ENCODE data around the gene MARCHF3. TPM values are rescaled to one million over a fixed set of nuclear protein-coding genes. Genes with fewer than 3 reads are reported as not detected.

The MARCHF3 gene
- total and polyA plus RNA-seq, 2 donors (not counting 1 experiment from before 2014, with no cell fraction given), result 8.6 to 11.6 TPM

DNA sequence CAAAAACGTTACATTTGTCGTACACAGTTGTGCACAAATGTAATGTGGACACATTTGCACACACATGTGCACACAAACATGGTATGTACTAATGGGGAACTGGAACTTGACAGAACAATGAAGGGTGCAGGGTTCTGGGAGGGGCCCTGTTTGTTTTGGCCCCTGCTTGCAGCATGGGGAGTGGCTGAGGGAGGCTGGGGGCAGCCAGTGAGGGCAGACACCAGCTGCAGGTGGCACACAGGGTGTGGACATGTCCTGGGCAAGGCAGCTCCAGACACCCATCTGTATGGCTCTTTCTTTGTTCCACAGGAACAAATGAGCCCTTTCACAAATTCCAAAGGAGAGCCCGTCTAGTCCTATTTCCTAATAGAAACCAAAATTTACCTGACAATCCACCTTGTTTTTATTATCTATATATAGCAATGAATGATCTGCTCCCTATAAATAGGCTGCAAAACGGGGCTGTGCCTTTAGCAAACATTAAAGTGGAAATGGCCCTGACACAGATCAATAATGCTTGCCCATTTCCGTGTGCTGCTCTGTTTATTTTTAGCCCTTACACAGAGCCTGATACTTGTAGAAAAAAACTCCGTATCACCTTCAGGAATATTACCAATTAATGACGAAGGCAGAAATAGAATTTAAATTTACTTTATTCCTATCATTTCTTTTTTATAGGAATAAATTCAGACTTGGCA, 26.4 kb downstream of the MARCHF3 start:
- H3K9ac ChIP-seq (ENCODE audit: insufficient read depth, low read length), result no peak overlapping the region
- H3K79me2 ChIP-seq (ENCODE audit: control insufficient read depth, insufficient read depth, low read length), result peaks cover 5% of the 10 kb centered on the region
- no peak for DNase-seq (ENCODE audit: low read depth in 2 of 2)
- no peaks in the 10 kb centered on the region for H3K9me3 ChIP-seq (ENCODE audit: control insufficient read depth, insufficient read depth, low read depth, low read length)
- no peak overlapping the region for H3K4me3 ChIP-seq (replicated peaks in 1 of 4; ENCODE audit: control extremely low read depth in 1 of 4, insufficient read depth in 1 of 4, low read depth in 3 of 4, low read length in 4 of 4)
- H3K27me3 ChIP-seq (ENCODE audit: control insufficient read depth, insufficient read depth, low read length), result no peaks in the 10 kb centered on the region
- no peak for TF ChIP-seq CTCF (conservative IDR thresholded peaks at IDR 0.05 in 1 of 2, IDR thresholded peaks at IDR 0.05 in 1 of 2; ENCODE audit: low read depth in 1 of 2, low read length in 2 of 2)
- TF ChIP-seq EZH2 (IDR thresholded peaks at IDR 0.05; ENCODE audit: low read length, missing control alignments), result no peak
- H2AFZ ChIP-seq (ENCODE audit: low read length), result no peak overlapping the region
- no peaks in the 10 kb centered on the region for H3K36me3 ChIP-seq (ENCODE audit: control insufficient read depth, insufficient read depth, low read length)
- no peak overlapping the region for H3K4me2 ChIP-seq (ENCODE audit: extremely low read depth, insufficient read depth, low read length)
- H4K20me1 ChIP-seq (ENCODE audit: control insufficient read depth, extremely low read depth, insufficient read depth, low read length), result no peaks in the 10 kb centered on the region
- H3K4me1 ChIP-seq (ENCODE audit: control insufficient read depth, extremely low read depth, insufficient read depth, low read length), result peaks cover 4% of the 10 kb centered on the region
- no peak overlapping the region for H3K27ac ChIP-seq (ENCODE audit: insufficient read depth, low read length)

DNA sequence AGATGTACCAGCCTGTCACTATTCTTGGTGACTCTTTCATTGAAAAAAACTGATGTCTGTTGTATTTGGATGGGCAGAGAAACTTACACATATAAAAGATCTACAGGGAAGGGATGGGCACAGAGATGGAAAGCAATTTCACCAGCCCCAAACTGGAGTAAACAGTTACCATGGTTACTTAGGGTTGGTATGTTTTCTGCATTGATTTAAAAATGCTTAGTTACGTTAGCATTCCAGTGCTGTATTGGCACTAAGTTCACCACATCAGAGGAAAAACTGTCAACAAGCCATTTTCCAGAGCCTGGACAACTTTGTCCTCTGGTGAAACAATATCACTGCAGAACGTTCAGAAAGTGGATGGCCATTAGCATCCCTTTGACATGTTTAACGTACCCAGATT, 28.0 kb downstream of the MARCHF3 start:
- Histone ChIP-seq H3K4me2 (ENCODE audit: extremely low read depth, insufficient read depth, low read length) (no peak overlapping the region), H3K27ac (ENCODE audit: insufficient read depth, low read length) (peak overlapping the region; percentile 73), H3K4me3 (replicated peaks in 1 of 4; ENCODE audit: control extremely low read depth in 1 of 4, insufficient read depth in 1 of 4, low read depth in 3 of 4, low read length in 4 of 4) (no peak overlapping the region), H3K4me1 (ENCODE audit: control insufficient read depth, extremely low read depth, insufficient read depth, low read length) (peaks cover 8% of the 10 kb centered on the region), H3K79me2 (ENCODE audit: control insufficient read depth, insufficient read depth, low read length) (peaks cover 5% of the 10 kb centered on the region), H3K9ac (ENCODE audit: insufficient read depth, low read length) (no peak overlapping the region), H4K20me1 (ENCODE audit: control insufficient read depth, extremely low read depth, insufficient read depth, low read length) (no peaks in the 10 kb centered on the region), H3K9me3 (ENCODE audit: control insufficient read depth, insufficient read depth, low read depth, low read length) (no peaks in the 10 kb centered on the region), H3K27me3 (ENCODE audit: control insufficient read depth, insufficient read depth, low read length) (no peaks in the 10 kb centered on the region), H3K36me3 (ENCODE audit: control insufficient read depth, insufficient read depth, low read length) (no peaks in the 10 kb centered on the region), H2AFZ (ENCODE audit: low read length) (no peak overlapping the region)
- peak; percentile 31 to 59 for DNase-seq (ENCODE audit: low read depth in 2 of 2)
- TF ChIP-seq EZH2 (IDR thresholded peaks at IDR 0.05; ENCODE audit: low read length, missing control alignments) (no peak), CTCF (conservative IDR thresholded peaks at IDR 0.05 in 1 of 2, IDR thresholded peaks at IDR 0.05 in 1 of 2; ENCODE audit: low read depth in 1 of 2, low read length in 2 of 2) (no peak)

DNA sequence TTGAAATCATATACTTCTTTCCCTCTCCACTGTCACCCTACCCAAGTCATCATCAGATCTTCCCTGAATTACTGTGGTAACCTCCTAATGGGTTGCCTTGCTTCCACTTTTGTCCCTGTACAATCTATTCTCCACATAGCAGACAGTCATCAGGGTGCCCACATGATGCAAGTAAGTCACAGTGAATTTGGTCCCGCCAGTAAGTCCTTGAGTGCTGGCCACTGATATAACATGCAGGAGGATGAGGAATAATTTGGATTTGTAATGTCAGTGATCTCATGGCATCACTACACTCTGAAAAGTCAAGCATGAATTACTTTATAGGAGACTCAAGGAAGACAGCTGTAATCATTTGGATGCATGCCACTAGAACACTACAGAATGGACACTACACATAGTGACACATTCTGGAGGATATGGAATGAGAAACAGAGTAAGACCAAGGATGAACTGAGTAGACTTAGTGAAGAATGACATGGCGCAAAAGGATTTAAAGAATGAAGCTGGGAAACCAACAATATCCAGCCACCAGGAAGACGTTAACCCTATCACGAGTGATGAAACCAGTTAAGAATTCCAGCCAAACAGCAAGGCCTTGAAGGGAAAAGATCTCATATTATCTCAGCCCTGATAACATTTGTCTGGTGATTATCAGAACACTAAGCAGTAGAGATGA, 28.6 kb downstream of the MARCHF3 start:
- no peak for TF ChIP-seq EZH2 (IDR thresholded peaks at IDR 0.05; ENCODE audit: low read length, missing control alignments)
- TF ChIP-seq CTCF (conservative IDR thresholded peaks at IDR 0.05 in 1 of 2, IDR thresholded peaks at IDR 0.05 in 1 of 2; ENCODE audit: low read depth in 1 of 2, low read length in 2 of 2), result no peak
- H3K9ac ChIP-seq (ENCODE audit: insufficient read depth, low read length), result no peak overlapping the region
- no peaks in the 10 kb centered on the region for H3K36me3 ChIP-seq (ENCODE audit: control insufficient read depth, insufficient read depth, low read length)
- H3K9me3 ChIP-seq (ENCODE audit: control insufficient read depth, insufficient read depth, low read depth, low read length), result no peaks in the 10 kb centered on the region
- peaks cover 5% of the 10 kb centered on the region for H3K79me2 ChIP-seq (ENCODE audit: control insufficient read depth, insufficient read depth, low read length)
- peaks cover 8% of the 10 kb centered on the region for H3K4me1 ChIP-seq (ENCODE audit: control insufficient read depth, extremely low read depth, insufficient read depth, low read length)
- no peak overlapping the region for H3K4me3 ChIP-seq (replicated peaks in 1 of 4; ENCODE audit: control extremely low read depth in 1 of 4, insufficient read depth in 1 of 4, low read depth in 3 of 4, low read length in 4 of 4)
- peak overlapping the region; percentile 73 for H3K27ac ChIP-seq (ENCODE audit: insufficient read depth, low read length)
- H3K4me2 ChIP-seq (ENCODE audit: extremely low read depth, insufficient read depth, low read length), result peak overlapping the region; percentile 36
- peak; percentile 64 to 98 for DNase-seq (ENCODE audit: low read depth in 2 of 2)
- no peak overlapping the region for H2AFZ ChIP-seq (ENCODE audit: low read length)
- H4K20me1 ChIP-seq (ENCODE audit: control insufficient read depth, extremely low read depth, insufficient read depth, low read length), result no peaks in the 10 kb centered on the region
- no peaks in the 10 kb centered on the region for H3K27me3 ChIP-seq (ENCODE audit: control insufficient read depth, insufficient read depth, low read length)

All from fibroblast of lung (primary cell).